ENCODE data around the gene CDH23.

Gene CDH23

GRCh38 chr10:71694039-71694501 is 297.4 kb downstream of the CDH23 start:
- DNase-seq: no peak

GRCh38 chr10:71694567-71694968 is 297.8 kb downstream of the CDH23 start:
- DNase-seq: no peak

GRCh38 chr10:71695502-71696476 is 299.1 kb downstream of the CDH23 start:
- DNase-seq: no peak

- DNase-seq: peak; percentile 52
These were observed 300.1 kb downstream of the CDH23 start for GRCh38 chr10:71696628-71697326.

- no peak for DNase-seq
These were observed 301.4 kb downstream of the CDH23 start for GRCh38 chr10:71697938-71698709.

- no peak for DNase-seq
These were observed 302.0 kb downstream of the CDH23 start for GRCh38 chr10:71698737-71699136.

- DNase-seq: no peak
These were observed 304.1 kb downstream of the CDH23 start for GRCh38 chr10:71700731-71701368.

GRCh38 chr10:71701496-71702132 is 304.9 kb downstream of the CDH23 start:
- DNase-seq: no peak

GRCh38 chr10:71703577-71703976 is 306.9 kb downstream of the CDH23 start:
- no peak for DNase-seq

GRCh38 chr10:71704816-71705215 is 308.1 kb downstream of the CDH23 start:
- DNase-seq: no peak

- no peak for DNase-seq
These were observed 308.9 kb downstream of the CDH23 start for GRCh38 chr10:71705582-71705981.

GRCh38 chr10:71706216-71707121 is 309.7 kb downstream of the CDH23 start:
- DNase-seq: no peak

- no peak for DNase-seq
These were observed 310.6 kb downstream of the CDH23 start for GRCh38 chr10:71707240-71707789.

- peak; percentile 50 for DNase-seq
These were observed 311.6 kb downstream of the CDH23 start for GRCh38 chr10:71708301-71708703.

GRCh38 chr10:71708897-71709882 is 312.5 kb downstream of the CDH23 start:
- DNase-seq: no peak

GRCh38 chr10:71710519-71710918 is 313.8 kb downstream of the CDH23 start:
- DNase-seq: no peak

GRCh38 chr10:71711052-71711623 is 314.4 kb downstream of the CDH23 start:
- no peak for DNase-seq

- no peak for DNase-seq
These were observed 315.4 kb downstream of the CDH23 start for GRCh38 chr10:71712170-71712569.
